DND-41 (cell line): Measurements from ENCODE around the gene KLHL18.
"Not testable (repeated sequence)": the region's sequence is repeated elsewhere in the genome, so short reads cannot be mapped to it uniquely, and the experiment has no call there.

Source experiments
- ATAC-seq: fragments of 200-7000 bp; cut with Tn5 transposase; 3 replicates; pipeline ENCODE4 v1.9.1; 2021; ENCODE audit warnings: low read depth; ENCODE audit not compliant: insufficient read depth
- DNase-seq: peaks from one replicate; pipeline ENCODE4 v3.0.0-alpha.2; 2020
- H2AFZ ChIP-seq: 2 replicates; pipeline ENCODE4 v1.6.0; 2012; ENCODE audit warnings: low read depth, low read length
- H3K27ac ChIP-seq: 2 replicates; pipeline ENCODE4 v1.5.1; 2012; ENCODE audit warnings: low read length, inconsistent platforms
- H3K27me3 ChIP-seq: fragments of 200-600 bp; sonication (generic); 2 replicates; pipeline ENCODE4 v1.6.0; 2012; ENCODE audit warnings: low read length, mild to moderate bottlenecking, inconsistent platforms; ENCODE audit not compliant: insufficient read depth, poor library complexity
- H3K36me3 ChIP-seq: 2 replicates; pipeline ENCODE4 v1.5.1; 2012; ENCODE audit warnings: low read length, inconsistent platforms; ENCODE audit not compliant: insufficient read depth
- H3K4me1 ChIP-seq: 2 replicates; pipeline ENCODE4 v1.5.1; 2012; ENCODE audit warnings: mild to moderate bottlenecking, low read length; ENCODE audit not compliant: insufficient read depth
- H3K4me2 ChIP-seq: 2 replicates; pipeline ENCODE4 v1.6.0; 2012; ENCODE audit warnings: mild to moderate bottlenecking, moderate library complexity, low read length, inconsistent platforms; ENCODE audit not compliant: insufficient read depth
- H3K4me3 ChIP-seq, 2 experiments: fragments of 200-600 bp in 1 of 2; shearing (Covaris generic) in 1 of 2; 2 replicates each; pipeline ENCODE4 v1.5.1; 2012 to 2016; ENCODE audit warnings: inconsistent platforms in 2 of 2, low read length in 2 of 2, mild to moderate bottlenecking in 2 of 2, low read depth in 1 of 2, moderate library complexity in 1 of 2
- H3K79me2 ChIP-seq: 2 replicates; pipeline ENCODE4 v1.6.0; 2012; ENCODE audit warnings: low read length, inconsistent platforms; ENCODE audit not compliant: insufficient read depth
- H3K9ac ChIP-seq: 2 replicates; pipeline ENCODE4 v1.6.0; 2012; ENCODE audit warnings: low read depth, mild to moderate bottlenecking, inconsistent platforms, low read length, moderate library complexity
- H3K9me3 ChIP-seq: 2 replicates; pipeline ENCODE4 v1.5.1; 2012; ENCODE audit warnings: low read length, moderate library complexity, mild to moderate bottlenecking, inconsistent platforms; ENCODE audit not compliant: insufficient read depth, severe bottlenecking
- H4K20me1 ChIP-seq: 2 replicates; pipeline ENCODE4 v1.6.0; 2012; ENCODE audit warnings: low read length; ENCODE audit not compliant: insufficient read depth
- CTCF ChIP-seq: IDR thresholded peaks from 2 replicates; pipeline ENCODE4 v1.5.1; 2012; ENCODE audit warnings: borderline replicate concordance, low read length, moderate library complexity, mild to moderate bottlenecking; ENCODE audit not compliant: poor library complexity, severe bottlenecking; ENCODE audit errors: extremely low read depth
- EZH2 ChIP-seq: IDR thresholded peaks from 3 replicates; pipeline ENCODE4 v1.6.1; 2012; ENCODE audit warnings: borderline replicate concordance, low read depth, mild to moderate bottlenecking, moderate library complexity, low read length, inconsistent platforms; ENCODE audit not compliant: severe bottlenecking

Gene KLHL18

DNA sequence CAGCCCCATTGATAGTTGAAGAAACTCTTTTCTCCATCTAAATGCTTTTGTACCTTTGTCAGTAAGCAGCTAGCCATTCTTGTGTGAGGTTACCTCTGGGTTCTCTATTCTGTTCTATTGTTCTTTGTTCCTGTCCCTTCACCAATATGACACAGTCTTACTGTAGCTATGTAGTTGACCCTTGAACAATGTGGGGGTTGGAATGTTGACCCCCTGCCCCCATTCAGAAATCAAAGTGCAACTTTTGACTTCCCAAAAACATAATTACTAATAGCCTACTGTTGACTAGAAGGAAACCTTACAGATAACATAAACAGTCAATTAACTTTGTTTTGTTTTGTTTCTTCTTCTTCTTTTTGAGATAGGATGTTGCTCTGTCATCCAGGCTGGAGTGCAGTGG is 18.7 kb downstream of the KLHL18 start:
- no peaks in the 10 kb centered on the region for H3K27me3 ChIP-seq
- no peak for ATAC-seq
- H3K4me1 ChIP-seq = no peaks in the 10 kb centered on the region
- H3K9me3 ChIP-seq = no peaks in the 10 kb centered on the region
- no peak overlapping the region for H3K4me3 ChIP-seq
- no peak overlapping the region for H2AFZ ChIP-seq
- peaks cover 13% of the 10 kb centered on the region for H3K36me3 ChIP-seq
- no peak overlapping the region for H3K9ac ChIP-seq
- no peaks in the 10 kb centered on the region for H4K20me1 ChIP-seq
- no peak overlapping the region for H3K4me2 ChIP-seq
- TF ChIP-seq CTCF (no peak), EZH2 (no peak)
- peaks cover 21% of the 10 kb centered on the region; the same call in 1 of the 2 replicates for H3K79me2 ChIP-seq
- H3K27ac ChIP-seq = no peak overlapping the region
- DNase-seq = no peak

DNA sequence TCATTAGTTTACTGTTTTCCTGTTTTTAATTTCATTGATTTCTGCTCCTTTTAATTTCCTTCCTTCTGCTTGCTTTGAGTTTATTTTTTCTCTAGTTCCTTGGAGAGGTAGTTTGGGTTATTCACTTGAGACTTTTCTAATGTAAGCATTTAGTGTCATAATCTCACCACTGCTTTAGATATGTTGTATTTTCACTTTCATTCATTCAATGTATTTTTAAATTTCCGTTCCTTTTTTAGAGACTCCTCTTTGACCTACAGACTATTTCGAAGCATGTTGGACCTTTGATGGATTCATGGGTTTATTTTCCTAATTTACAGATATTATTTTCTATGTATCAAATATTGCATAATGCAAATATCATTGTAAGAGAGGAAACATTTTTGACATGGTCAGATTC is 23.3 kb downstream of the KLHL18 start:
- Histone ChIP-seq H3K79me2 (peaks cover 20% of the 10 kb centered on the region; the same call in 1 of the 2 replicates), H3K27ac (no peak overlapping the region), H2AFZ (no peak overlapping the region), H3K27me3 (no peaks in the 10 kb centered on the region), H3K9me3 (no peaks in the 10 kb centered on the region), H3K9ac (no peak overlapping the region), H3K4me1 (no peaks in the 10 kb centered on the region), H3K4me2 (no peak overlapping the region), H3K36me3 (peaks cover 13% of the 10 kb centered on the region), H3K4me3 (no peak overlapping the region), H4K20me1 (no peaks in the 10 kb centered on the region)
- TF ChIP-seq CTCF = no peak
- TF ChIP-seq EZH2 = no peak
- no peak for DNase-seq
- ATAC-seq = no peak

DNA sequence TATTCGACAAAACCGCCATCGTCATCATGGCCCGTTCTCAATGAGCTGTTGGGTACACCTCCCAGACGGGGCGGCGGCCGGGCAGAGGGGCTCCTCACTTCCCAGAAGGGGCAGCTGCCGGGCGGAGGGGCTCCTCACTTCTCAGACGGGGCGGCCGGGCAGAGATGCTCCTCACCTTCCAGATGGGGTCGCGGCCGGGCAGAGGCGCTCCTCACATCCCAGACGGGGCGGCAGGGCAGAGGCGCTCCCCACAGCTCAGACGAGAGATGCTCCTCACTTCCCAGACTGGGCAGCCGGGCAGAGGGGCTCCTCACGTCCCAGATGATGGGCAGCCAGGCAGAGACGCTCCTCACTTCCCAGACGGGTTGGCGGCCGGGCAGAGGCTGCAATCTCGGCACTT is 26.5 kb downstream of the KLHL18 start:
- H3K36me3 ChIP-seq, H3K4me3 ChIP-seq, H3K4me2 ChIP-seq, H3K27ac ChIP-seq, DNase-seq, H4K20me1 ChIP-seq, H3K4me1 ChIP-seq, H3K9me3 ChIP-seq, ATAC-seq, H3K9ac ChIP-seq, H3K27me3 ChIP-seq, H2AFZ ChIP-seq: not testable (repeated sequence)
- peaks cover 16% of the 10 kb centered on the region; the same call in 1 of the 2 replicates for H3K79me2 ChIP-seq

GRCh38 chr3:47310391-47310790 is 27.6 kb downstream of the KLHL18 start:
- H3K27ac ChIP-seq = no peak overlapping the region
- ATAC-seq (no peak), DNase-seq (no peak)
- H3K27me3 ChIP-seq = no peaks in the 10 kb centered on the region
- H3K79me2 ChIP-seq = peaks cover 14% of the 10 kb centered on the region; the same call in 1 of the 2 replicates
- no peaks in the 10 kb centered on the region for H3K4me1 ChIP-seq
- no peak overlapping the region for H3K4me3 ChIP-seq
- no peak overlapping the region for H3K4me2 ChIP-seq
- H2AFZ ChIP-seq = no peak overlapping the region
- no peak overlapping the region for H3K9ac ChIP-seq
- no peaks in the 10 kb centered on the region for H3K9me3 ChIP-seq
- no peak for TF ChIP-seq EZH2
- no peak for TF ChIP-seq CTCF
- H4K20me1 ChIP-seq = no peaks in the 10 kb centered on the region
- no peaks in the 10 kb centered on the region; the same call in 1 of the 2 replicates for H3K36me3 ChIP-seq
